HG02759 (cell line): ENCODE data around the gene PUS10.
A peak's percentile ranks its signal among the peaks of the same experiment; 100 is the strongest.
"Not testable (repeated sequence)": the region's sequence is repeated elsewhere in the genome, so short reads cannot be mapped to it uniquely, and the experiment has no call there.

Experiments
- ATAC-seq: cut with Tn5 transposase; IDR thresholded peaks from one replicate; pipeline ENCODE4 v1.9.1; 2021; ENCODE audit warnings: mild to moderate bottlenecking, moderate library complexity; ENCODE audit not compliant: unreplicated experiment

The PUS10 gene

GRCh38 chr2:60934165-60934722, 83.8 kb downstream of the PUS10 start:
- ATAC-seq: no peak

GRCh38 chr2:60932954-60933353, 85.1 kb downstream of the PUS10 start:
- ATAC-seq: no peak

GRCh38 chr2:60932061-60932460, 86.0 kb downstream of the PUS10 start:
- ATAC-seq: not testable (repeated sequence)

- no peak for ATAC-seq
Observed at GRCh38 chr2:60926741-60927552, 91.1 kb downstream of the PUS10 start.

- ATAC-seq: no peak
Observed at GRCh38 chr2:60925994-60926740, 91.9 kb downstream of the PUS10 start.

GRCh38 chr2:60907329-60907728, 110.7 kb downstream of the PUS10 start:
- ATAC-seq: no peak

- ATAC-seq: no peak
Observed at GRCh38 chr2:60906395-60906794, 111.7 kb downstream of the PUS10 start.

- ATAC-seq: not testable (repeated sequence)
Observed at GRCh38 chr2:60905867-60906266, 112.2 kb downstream of the PUS10 start.

GRCh38 chr2:60901296-60901695, 116.8 kb downstream of the PUS10 start:
- not testable (repeated sequence) for ATAC-seq

GRCh38 chr2:60899892-60900249, 118.2 kb downstream of the PUS10 start:
- peak; percentile 46 for ATAC-seq

- peak; percentile 72 for ATAC-seq
Observed at GRCh38 chr2:60899230-60899891, 118.7 kb downstream of the PUS10 start.

GRCh38 chr2:60898567-60898966, 119.5 kb downstream of the PUS10 start:
- ATAC-seq: no peak
